GM12873 (cell line): Measurements from ENCODE around the gene CDC20.

Experiments
- TF ChIP-seq, protein P1 (sequence below): IDR thresholded peaks from 2 replicates; pipeline ENCODE4 v1.5.1; 2012; ENCODE audit warnings: low read depth, mild to moderate bottlenecking, moderate library complexity, low read length, control low read depth; ENCODE audit not compliant: insufficient read depth; ENCODE audit errors: missing control alignments

CDC20 gene

DNA sequence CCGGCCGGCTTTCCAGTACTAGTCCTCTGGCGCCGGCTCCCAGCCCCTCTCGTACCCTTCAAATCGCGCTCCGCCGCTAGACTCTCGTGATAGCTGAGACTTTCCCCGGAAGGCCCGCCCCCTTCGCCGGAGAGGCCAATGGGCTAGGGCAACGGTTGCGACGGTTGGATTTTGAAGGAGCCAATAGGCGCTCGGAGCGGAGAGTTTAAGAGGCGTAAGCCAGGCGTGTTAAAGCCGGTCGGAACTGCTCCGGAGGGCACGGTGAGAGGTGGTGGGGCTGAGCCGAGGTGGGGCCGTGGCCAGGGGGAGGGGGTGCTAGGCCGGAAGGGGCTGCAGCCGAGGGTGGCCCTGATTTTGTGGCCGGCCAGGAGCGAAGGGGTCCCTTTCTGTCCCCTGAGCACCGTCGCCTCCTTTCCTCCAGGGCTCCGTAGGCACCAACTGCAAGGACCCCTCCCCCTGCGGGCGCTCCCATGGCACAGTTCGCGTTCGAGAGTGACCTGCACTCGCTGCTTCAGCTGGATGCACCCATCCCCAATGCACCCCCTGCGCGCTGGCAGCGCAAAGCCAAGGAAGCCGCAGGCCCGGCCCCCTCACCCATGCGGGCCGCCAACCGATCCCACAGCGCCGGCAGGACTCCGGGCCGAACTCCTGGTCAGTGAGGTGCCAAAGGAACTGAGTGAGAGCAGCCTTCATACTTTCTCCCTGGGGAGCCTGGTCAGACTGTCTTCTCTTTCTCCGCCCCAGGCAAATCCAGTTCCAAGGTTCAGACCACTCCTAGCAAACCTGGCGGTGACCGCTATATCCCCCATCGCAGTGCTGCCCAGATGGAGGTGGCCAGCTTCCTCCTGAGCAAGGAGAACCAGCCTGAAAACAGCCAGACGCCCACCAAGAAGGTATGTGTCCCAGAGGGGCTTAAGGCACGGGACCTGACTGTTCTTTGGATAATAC is at the start of gene CDC20:
TSS of gene CDC20 (plus strand) at position 236 of the 948 bp plus-strand sequence. CDS start at position 471, 235 bp downstream.
- TF ChIP-seq, protein P1, sequence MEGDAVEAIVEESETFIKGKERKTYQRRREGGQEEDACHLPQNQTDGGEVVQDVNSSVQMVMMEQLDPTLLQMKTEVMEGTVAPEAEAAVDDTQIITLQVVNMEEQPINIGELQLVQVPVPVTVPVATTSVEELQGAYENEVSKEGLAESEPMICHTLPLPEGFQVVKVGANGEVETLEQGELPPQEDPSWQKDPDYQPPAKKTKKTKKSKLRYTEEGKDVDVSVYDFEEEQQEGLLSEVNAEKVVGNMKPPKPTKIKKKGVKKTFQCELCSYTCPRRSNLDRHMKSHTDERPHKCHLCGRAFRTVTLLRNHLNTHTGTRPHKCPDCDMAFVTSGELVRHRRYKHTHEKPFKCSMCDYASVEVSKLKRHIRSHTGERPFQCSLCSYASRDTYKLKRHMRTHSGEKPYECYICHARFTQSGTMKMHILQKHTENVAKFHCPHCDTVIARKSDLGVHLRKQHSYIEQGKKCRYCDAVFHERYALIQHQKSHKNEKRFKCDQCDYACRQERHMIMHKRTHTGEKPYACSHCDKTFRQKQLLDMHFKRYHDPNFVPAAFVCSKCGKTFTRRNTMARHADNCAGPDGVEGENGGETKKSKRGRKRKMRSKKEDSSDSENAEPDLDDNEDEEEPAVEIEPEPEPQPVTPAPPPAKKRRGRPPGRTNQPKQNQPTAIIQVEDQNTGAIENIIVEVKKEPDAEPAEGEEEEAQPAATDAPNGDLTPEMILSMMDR: no peak

DNA sequence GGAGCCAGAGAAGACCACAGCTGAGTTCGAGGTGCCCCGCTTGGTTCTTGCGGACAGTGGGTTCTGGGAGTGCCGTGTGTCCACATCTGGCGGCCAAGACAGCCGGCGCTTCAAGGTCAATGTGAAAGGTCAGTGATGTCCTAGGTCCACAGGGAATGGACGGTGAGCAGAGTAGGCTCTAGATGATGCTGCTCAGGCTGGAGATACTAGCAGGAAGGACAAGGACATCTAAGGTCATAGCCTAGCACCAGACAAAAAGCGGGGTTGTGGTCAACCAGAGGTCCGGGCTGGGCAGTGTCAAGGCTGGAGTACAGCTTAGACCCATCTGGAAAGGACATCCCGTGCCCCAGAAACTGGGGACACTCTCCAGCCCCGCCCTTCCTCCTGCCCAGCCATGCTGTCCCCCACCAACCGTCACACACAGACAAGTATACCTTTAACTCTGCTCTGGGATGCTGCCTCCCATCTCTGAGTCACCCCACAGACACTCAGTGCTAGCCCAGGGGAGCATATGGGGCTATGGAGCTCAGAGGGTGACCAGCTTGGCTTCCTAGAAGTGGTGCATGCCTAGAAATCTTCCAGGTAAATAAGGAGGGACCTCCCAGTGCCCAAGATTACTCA is 49.3 kb upstream of the CDC20 start:
- TF ChIP-seq, protein P1: no peak

DNA sequence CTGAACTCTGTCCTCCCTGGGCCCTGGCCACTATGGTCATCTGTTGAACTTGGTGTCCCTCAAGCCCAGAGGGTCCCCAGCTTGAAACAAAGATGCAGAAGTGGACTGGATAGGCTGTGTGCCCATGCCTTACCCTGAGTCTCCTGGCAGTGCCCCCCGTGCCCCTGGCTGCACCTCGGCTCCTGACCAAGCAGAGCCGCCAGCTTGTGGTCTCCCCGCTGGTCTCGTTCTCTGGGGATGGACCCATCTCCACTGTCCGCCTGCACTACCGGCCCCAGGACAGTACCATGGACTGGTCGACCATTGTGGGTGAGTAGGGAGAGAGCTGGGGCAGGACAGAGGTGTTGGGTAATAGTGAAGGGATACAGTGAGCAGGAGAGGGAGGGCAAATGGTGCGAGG is 47.3 kb upstream of the CDC20 start:
- TF ChIP-seq, protein P1: no peak

DNA sequence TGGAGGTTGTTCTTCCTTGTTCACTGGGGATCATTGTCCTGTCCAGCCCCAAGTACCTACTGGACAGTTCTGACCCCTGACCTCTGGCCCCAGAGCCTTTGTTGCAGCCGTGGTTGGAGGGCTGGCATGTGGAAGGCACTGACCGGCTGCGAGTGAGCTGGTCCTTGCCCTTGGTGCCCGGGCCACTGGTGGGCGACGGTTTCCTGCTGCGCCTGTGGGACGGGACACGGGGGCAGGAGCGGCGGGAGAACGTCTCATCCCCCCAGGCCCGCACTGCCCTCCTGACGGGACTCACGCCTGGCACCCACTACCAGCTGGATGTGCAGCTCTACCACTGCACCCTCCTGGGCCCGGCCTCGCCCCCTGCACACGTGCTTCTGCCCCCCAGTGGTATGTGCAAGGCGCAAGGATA is 46.6 kb upstream of the CDC20 start:
- TF ChIP-seq, protein P1: no peak

DNA sequence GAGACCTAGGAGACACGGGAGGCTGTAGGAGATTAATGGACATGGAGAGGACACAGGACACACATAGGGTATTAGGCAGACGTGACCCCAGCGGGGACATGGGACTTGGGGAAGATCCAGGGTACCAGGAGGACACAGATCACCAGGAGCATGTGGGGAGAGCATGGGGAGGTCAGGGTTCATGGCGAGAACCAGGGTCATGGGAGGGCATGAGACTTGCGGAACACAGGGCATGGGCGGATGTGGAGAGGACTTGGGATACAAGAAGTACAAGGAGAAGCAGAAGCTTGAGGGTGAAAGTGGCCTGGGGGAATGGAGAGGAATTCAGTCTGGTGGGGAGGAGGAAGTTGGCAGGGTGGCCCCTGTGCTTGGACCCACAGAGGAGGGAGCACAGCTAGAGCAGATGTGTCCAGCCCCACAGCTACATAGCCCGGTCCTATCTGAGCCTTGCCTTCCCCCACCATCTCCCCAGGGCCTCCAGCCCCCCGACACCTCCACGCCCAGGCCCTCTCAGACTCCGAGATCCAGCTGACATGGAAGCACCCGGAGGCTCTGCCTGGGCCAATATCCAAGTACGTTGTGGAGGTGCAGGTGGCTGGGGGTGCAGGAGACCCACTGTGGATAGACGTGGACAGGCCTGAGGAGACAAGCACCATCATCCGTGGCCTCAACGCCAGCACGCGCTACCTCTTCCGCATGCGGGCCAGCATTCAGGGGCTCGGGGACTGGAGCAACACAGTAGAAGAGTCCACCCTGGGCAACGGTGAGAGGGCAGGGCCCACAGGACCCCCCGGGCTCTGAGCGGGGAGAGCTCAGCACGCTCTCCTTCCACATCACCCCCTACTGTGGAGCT is 45.9 kb upstream of the CDC20 start:
- TF ChIP-seq, protein P1: no peak

DNA sequence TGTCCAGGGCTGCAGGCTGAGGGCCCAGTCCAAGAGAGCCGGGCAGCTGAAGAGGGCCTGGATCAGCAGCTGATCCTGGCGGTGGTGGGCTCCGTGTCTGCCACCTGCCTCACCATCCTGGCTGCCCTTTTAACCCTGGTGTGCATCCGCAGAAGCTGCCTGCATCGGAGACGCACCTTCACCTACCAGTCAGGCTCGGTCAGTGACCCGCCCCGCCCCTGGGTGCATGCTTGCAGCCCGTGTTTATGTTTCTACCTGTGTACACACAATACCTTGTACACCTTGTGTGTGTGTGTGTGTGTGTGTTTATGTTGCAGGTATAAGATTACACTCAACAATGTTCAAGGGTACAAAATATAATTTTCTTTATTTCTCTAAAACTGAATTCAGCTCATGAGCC is 45.0 kb upstream of the CDC20 start:
- TF ChIP-seq, protein P1: no peak
